Stimulated activated effector memory CD8-positive, alpha-beta T cell treated with anti-CD3 and anti-CD28 coated beads, Interleukin-12 subunit alpha, Interleukin-12 subunit beta, amount 100 ng/mL, for 72 hours (primary cell): Measurements from ENCODE around the gene DENND1A.
A peak's percentile ranks its signal among the peaks of the same experiment; 100 is the strongest.
"Not testable (repeated sequence)": the region's sequence is repeated elsewhere in the genome, so short reads cannot be mapped to it uniquely, and the experiment has no call there.

Experiments used
- ATAC-seq: fragments of 150-1000 bp; cut with Tn5 transposase; 2 replicates; pipeline ENCODE4 v1.10.0; 2021
- DNase-seq, 2 donors: peaks; one replicate each; pipeline ENCODE4 v3.0.0; 2021 to 2022; ENCODE audit warnings: low spot score in 2 of 2
- H3K27ac Mint-ChIP-seq: one replicate; pipeline ENCODE4 v1.8.0; 2022; ENCODE audit warnings: mild to moderate bottlenecking, mixed read lengths
- H3K36me3 Mint-ChIP-seq: one replicate; pipeline ENCODE4 v1.8.0; 2022; ENCODE audit warnings: mild to moderate bottlenecking, mixed read lengths
- H3K4me1 Mint-ChIP-seq: one replicate; pipeline ENCODE4 v1.8.0; 2022; ENCODE audit warnings: mixed read lengths
- H3K4me3 Mint-ChIP-seq: one replicate; pipeline ENCODE4 v1.8.0; 2022; ENCODE audit warnings: mild to moderate bottlenecking, mixed read lengths
- H3K9me3 Mint-ChIP-seq: one replicate; pipeline ENCODE4 v1.8.0; 2022; ENCODE audit warnings: mixed read lengths

DENND1A gene

GRCh38 chr9:123438821-123439220, 491.1 kb downstream of the DENND1A start:
- no peak overlapping the region for H3K27ac Mint-ChIP-seq
- no peak for ATAC-seq
- DNase-seq: no peak
- H3K4me1 Mint-ChIP-seq: no peaks in the 10 kb centered on the region
- H3K36me3 Mint-ChIP-seq: peaks cover 21% of the 10 kb centered on the region
- H3K4me3 Mint-ChIP-seq: no peak overlapping the region
- no peaks in the 10 kb centered on the region for H3K9me3 Mint-ChIP-seq

GRCh38 chr9:123438321-123438720, 491.6 kb downstream of the DENND1A start:
- Mint-ChIP-seq H3K27ac (no peak overlapping the region), H3K36me3 (peaks cover 21% of the 10 kb centered on the region), H3K9me3 (no peaks in the 10 kb centered on the region), H3K4me3 (no peak overlapping the region), H3K4me1 (no peaks in the 10 kb centered on the region)
- ATAC-seq (no peak), DNase-seq (no peak)

- no peaks in the 10 kb centered on the region for H3K9me3 Mint-ChIP-seq
- DNase-seq (no peak), ATAC-seq (no peak)
- H3K27ac Mint-ChIP-seq: no peak overlapping the region
- H3K4me1 Mint-ChIP-seq: no peaks in the 10 kb centered on the region
- no peak overlapping the region for H3K4me3 Mint-ChIP-seq
- peaks cover 21% of the 10 kb centered on the region for H3K36me3 Mint-ChIP-seq
These were observed 492.7 kb downstream of the DENND1A start for GRCh38 chr9:123437201-123437600.

- DNase-seq (no peak), ATAC-seq (no peak)
- no peaks in the 10 kb centered on the region for H3K4me1 Mint-ChIP-seq
- no peak overlapping the region for H3K4me3 Mint-ChIP-seq
- H3K36me3 Mint-ChIP-seq: peaks cover 19% of the 10 kb centered on the region
- H3K9me3 Mint-ChIP-seq: no peaks in the 10 kb centered on the region
- no peak overlapping the region for H3K27ac Mint-ChIP-seq
These were observed 494.5 kb downstream of the DENND1A start for GRCh38 chr9:123435471-123435870.

- Mint-ChIP-seq H3K4me1 (no peaks in the 10 kb centered on the region), H3K4me3 (no peak overlapping the region), H3K27ac (peak overlapping the region; percentile 2), H3K36me3 (peaks cover 11% of the 10 kb centered on the region), H3K9me3 (no peaks in the 10 kb centered on the region)
- ATAC-seq: no peak
- no peak for DNase-seq
These were observed 495.2 kb downstream of the DENND1A start for GRCh38 chr9:123434619-123435240.

- Mint-ChIP-seq H3K27ac (no peak overlapping the region), H3K9me3 (no peaks in the 10 kb centered on the region), H3K4me1 (no peaks in the 10 kb centered on the region), H3K36me3 (peaks cover 11% of the 10 kb centered on the region), H3K4me3 (no peak overlapping the region)
- ATAC-seq (no peak), DNase-seq (no peak)
These were observed 497.3 kb downstream of the DENND1A start for GRCh38 chr9:123432331-123433236.

- DNase-seq: no peak
- H3K27ac Mint-ChIP-seq: no peak overlapping the region
- no peaks in the 10 kb centered on the region for H3K4me1 Mint-ChIP-seq
- no peak for ATAC-seq
- H3K4me3 Mint-ChIP-seq: no peak overlapping the region
- no peaks in the 10 kb centered on the region for H3K9me3 Mint-ChIP-seq
- peaks cover 8% of the 10 kb centered on the region for H3K36me3 Mint-ChIP-seq
These were observed 498.3 kb downstream of the DENND1A start for GRCh38 chr9:123431581-123431980.

GRCh38 chr9:123428450-123428849, 501.5 kb downstream of the DENND1A start:
- not testable (repeated sequence) for DNase-seq, H3K4me1 Mint-ChIP-seq, H3K9me3 Mint-ChIP-seq, H3K36me3 Mint-ChIP-seq, H3K4me3 Mint-ChIP-seq, ATAC-seq, H3K27ac Mint-ChIP-seq

GRCh38 chr9:123426406-123426805, 503.5 kb downstream of the DENND1A start:
- H3K9me3 Mint-ChIP-seq: no peaks in the 10 kb centered on the region
- no peak overlapping the region for H3K27ac Mint-ChIP-seq
- no peaks in the 10 kb centered on the region for H3K4me1 Mint-ChIP-seq
- DNase-seq (no peak), ATAC-seq (no peak)
- peaks cover 8% of the 10 kb centered on the region for H3K36me3 Mint-ChIP-seq
- no peak overlapping the region for H3K4me3 Mint-ChIP-seq

- DNase-seq: no peak
- no peak overlapping the region for H3K4me3 Mint-ChIP-seq
- no peak overlapping the region for H3K27ac Mint-ChIP-seq
- H3K9me3 Mint-ChIP-seq: no peaks in the 10 kb centered on the region
- H3K4me1 Mint-ChIP-seq: no peaks in the 10 kb centered on the region
- peaks cover 8% of the 10 kb centered on the region for H3K36me3 Mint-ChIP-seq
- ATAC-seq: no peak
These were observed 504.0 kb downstream of the DENND1A start for GRCh38 chr9:123425836-123426365.

- Mint-ChIP-seq H3K4me1 (no peaks in the 10 kb centered on the region), H3K27ac (peak overlapping the region; percentile 67), H3K4me3 (no peak overlapping the region), H3K36me3 (peaks cover 8% of the 10 kb centered on the region), H3K9me3 (no peaks in the 10 kb centered on the region)
- DNase-seq (no peak), ATAC-seq (no peak)
These were observed 504.6 kb downstream of the DENND1A start for GRCh38 chr9:123425261-123425821.

GRCh38 chr9:123424552-123425225, 505.2 kb downstream of the DENND1A start:
- ATAC-seq: no peak
- Mint-ChIP-seq H3K27ac (peak overlapping the region; percentile 67), H3K36me3 (peaks cover 8% of the 10 kb centered on the region), H3K9me3 (no peaks in the 10 kb centered on the region), H3K4me3 (no peak overlapping the region), H3K4me1 (no peaks in the 10 kb centered on the region)
- DNase-seq: no peak

- Mint-ChIP-seq H3K36me3 (peaks cover 8% of the 10 kb centered on the region), H3K4me1 (no peaks in the 10 kb centered on the region), H3K9me3 (no peaks in the 10 kb centered on the region), H3K4me3 (no peak overlapping the region), H3K27ac (no peak overlapping the region)
- ATAC-seq (no peak), DNase-seq (no peak)
These were observed 505.8 kb downstream of the DENND1A start for GRCh38 chr9:123424131-123424530.

- H3K27ac Mint-ChIP-seq: no peak overlapping the region
- no peaks in the 10 kb centered on the region for H3K9me3 Mint-ChIP-seq
- no peak overlapping the region for H3K4me3 Mint-ChIP-seq
- H3K36me3 Mint-ChIP-seq: peaks cover 8% of the 10 kb centered on the region
- ATAC-seq (no peak), DNase-seq (no peak)
- no peaks in the 10 kb centered on the region for H3K4me1 Mint-ChIP-seq
These were observed 506.6 kb downstream of the DENND1A start for GRCh38 chr9:123423311-123423640.

- H3K27ac Mint-ChIP-seq: no peak overlapping the region
- H3K9me3 Mint-ChIP-seq: no peaks in the 10 kb centered on the region
- no peaks in the 10 kb centered on the region for H3K4me1 Mint-ChIP-seq
- H3K36me3 Mint-ChIP-seq: peaks cover 3% of the 10 kb centered on the region
- no peak for ATAC-seq
- H3K4me3 Mint-ChIP-seq: no peak overlapping the region
- DNase-seq: no peak
These were observed 507.2 kb downstream of the DENND1A start for GRCh38 chr9:123422635-123423310.
